Left ventricle myocardium inferior (tissue), 1 donor: ENCODE results near the gene LDB3. TPM values are rescaled to one million over a fixed set of nuclear protein-coding genes. Genes with fewer than 3 reads are reported as not detected.

ENCODE experiments used
- DNase-seq: peaks from one replicate; pipeline ENCODE4 v3.0.0-alpha.2; 2020
- H3K27ac ChIP-seq: fragments of 200-600 bp; replicated peaks from 2 replicates; pipeline ENCODE4 v1.8.0; 2021
- H3K27me3 ChIP-seq: fragments of 200-600 bp; 2 replicates; pipeline ENCODE4 v1.8.0; 2021; ENCODE audit warnings: low read depth
- H3K36me3 ChIP-seq: fragments of 200-600 bp; 2 replicates; pipeline ENCODE4 v1.8.0; 2021
- H3K4me1 ChIP-seq: fragments of 200-600 bp; 2 replicates; pipeline ENCODE4 v1.8.0; 2021
- H3K4me3 ChIP-seq: fragments of 200-600 bp; 2 replicates; pipeline ENCODE4 v1.8.0; 2021; ENCODE audit warnings: mild to moderate bottlenecking, moderate library complexity
- H3K9me3 ChIP-seq: fragments of 200-600 bp; replicated peaks from 2 replicates; pipeline ENCODE4 v1.8.0; 2021
- CTCF ChIP-seq: fragments of 200-600 bp; IDR thresholded peaks from 2 replicates; pipeline ENCODE4 v1.8.0; 2021; ENCODE audit warnings: antibody characterized with exemption, mild to moderate bottlenecking, borderline replicate concordance
- intact Hi-C: fragments of 100-400 bp; cut with micrococcal nuclease; formaldehyde crosslinking; loops from one replicate; pipeline ENCODE4 v1.11.0; 2022
- total RNA-seq: library from RNA; stranded (reverse); fragmentation: NEBNext Ultra II Directional; extraction: Animal tissue kit (Norgen Biotek cat#: 25700); gene quantifications from one replicate; pipeline ENCODE4 v1.2.1, GENCODE V29; 2021
- donor health status: DM: no; HTN: yes; CAD: no; lungs with severe emphysema.

LDB3 gene
- total RNA-seq, 1 donor from 2014 or later, result 1,542 TPM

- H3K4me3 ChIP-seq, result no peak overlapping the region
- peaks cover 59% of the 10 kb centered on the region for H3K4me1 ChIP-seq
- DNase-seq, result peak; percentile 54
- no peaks in the 10 kb centered on the region for H3K36me3 ChIP-seq
- intact Hi-C loops, result no loop called here
- H3K27me3 ChIP-seq, result no peaks in the 10 kb centered on the region
- peak overlapping the region; percentile 56 for H3K27ac ChIP-seq
- H3K9me3 ChIP-seq, result no peaks in the 10 kb centered on the region
- no peak for TF ChIP-seq CTCF
Observed at GRCh38 chr10:86648704-86649427, 19.4 kb upstream of the LDB3 start.

DNA sequence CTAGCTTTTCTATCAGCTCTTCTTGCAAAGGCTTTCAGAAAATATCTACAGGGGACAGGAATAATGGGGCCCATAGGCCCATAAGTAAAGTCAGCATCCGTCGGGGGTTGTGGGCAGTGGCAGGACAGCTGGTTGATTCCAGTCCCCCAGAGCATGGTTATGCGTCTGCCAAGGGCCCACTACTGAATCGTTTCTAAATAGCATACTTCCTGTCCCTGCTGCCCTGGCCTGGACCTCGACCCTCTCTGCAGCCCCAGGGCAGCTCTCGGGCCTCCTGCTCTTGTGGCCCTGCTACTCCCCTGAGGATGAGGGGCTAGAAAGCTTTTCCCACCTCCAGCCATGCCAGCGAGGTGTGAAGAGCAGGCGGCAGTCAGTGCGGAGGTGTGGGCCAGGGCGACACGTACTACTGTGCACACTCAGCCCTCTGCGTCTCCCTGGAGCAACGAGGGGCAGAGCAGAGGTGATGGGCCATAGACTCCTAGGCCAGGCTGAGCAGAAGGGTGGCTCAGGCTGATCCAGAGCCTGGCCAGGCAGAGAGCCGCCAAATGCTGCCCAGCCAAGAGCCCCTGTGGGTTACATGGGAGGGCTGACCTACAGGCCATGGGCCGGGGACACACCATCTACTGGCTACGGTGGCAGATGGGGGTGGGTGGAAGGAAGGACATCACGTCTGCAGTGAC, 18.7 kb upstream of the LDB3 start:
- intact Hi-C loops, result no loop called here
- Histone ChIP-seq H3K27ac (peak overlapping the region; percentile 56), H3K4me3 (no peak overlapping the region), H3K27me3 (no peaks in the 10 kb centered on the region), H3K36me3 (no peaks in the 10 kb centered on the region), H3K4me1 (peaks cover 52% of the 10 kb centered on the region), H3K9me3 (no peaks in the 10 kb centered on the region)
- no peak for TF ChIP-seq CTCF
- no peak for DNase-seq

DNA sequence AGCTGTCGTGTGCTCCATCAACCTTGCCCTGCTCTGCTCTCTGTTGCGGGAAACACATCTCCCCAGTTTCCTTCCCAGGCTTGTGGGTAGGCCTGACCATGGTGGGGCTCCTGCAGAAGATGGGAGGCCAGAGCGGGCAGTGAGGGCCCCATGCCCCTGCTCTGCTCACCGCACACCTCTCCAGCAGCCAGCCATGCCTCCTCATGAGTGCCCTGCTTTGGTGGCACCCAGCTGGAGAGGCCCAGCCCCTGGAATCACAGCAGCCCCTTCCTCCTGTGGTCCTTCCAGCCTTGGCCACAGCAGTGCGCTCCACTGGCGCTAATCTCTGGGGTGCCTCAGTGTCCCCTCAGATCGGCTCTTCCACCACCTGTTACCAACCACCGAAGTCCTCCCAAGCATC, 18.2 kb upstream of the LDB3 start:
- peaks cover 50% of the 10 kb centered on the region for H3K4me1 ChIP-seq
- no peaks in the 10 kb centered on the region for H3K27me3 ChIP-seq
- H3K36me3 ChIP-seq, result no peaks in the 10 kb centered on the region
- H3K27ac ChIP-seq, result peak overlapping the region; percentile 56
- intact Hi-C loops, result no loop called here
- no peaks in the 10 kb centered on the region for H3K9me3 ChIP-seq
- no peak overlapping the region for H3K4me3 ChIP-seq
- DNase-seq, result no peak
- no peak for TF ChIP-seq CTCF

- H3K27me3 ChIP-seq, result no peaks in the 10 kb centered on the region
- H3K27ac ChIP-seq, result no peak overlapping the region
- no peak for TF ChIP-seq CTCF
- no peak overlapping the region for H3K4me3 ChIP-seq
- intact Hi-C loops, result no loop called here
- H3K9me3 ChIP-seq, result no peaks in the 10 kb centered on the region
- no peaks in the 10 kb centered on the region for H3K36me3 ChIP-seq
- H3K4me1 ChIP-seq, result peaks cover 50% of the 10 kb centered on the region
- DNase-seq, result no peak
Observed at GRCh38 chr10:86651021-86651471, 17.3 kb upstream of the LDB3 start.

- Histone ChIP-seq H3K27ac (no peak overlapping the region), H3K27me3 (no peaks in the 10 kb centered on the region), H3K4me3 (no peak overlapping the region), H3K9me3 (no peaks in the 10 kb centered on the region), H3K36me3 (no peaks in the 10 kb centered on the region), H3K4me1 (peaks cover 50% of the 10 kb centered on the region)
- DNase-seq, result no peak
- TF ChIP-seq CTCF, result no peak
- intact Hi-C loops, result no loop called here
Observed at GRCh38 chr10:86651631-86652331, 16.5 kb upstream of the LDB3 start.
